SK-N-SH (cell line): ENCODE data around the gene CEP250. TPM values are rescaled to one million over a fixed set of nuclear protein-coding genes. Genes with fewer than 3 reads are reported as not detected.

Experiments used
- CTCF ChIA-PET: fragments of 300-600, 350-600 bp; formaldehyde crosslinking; extraction: SDS; loops from one replicate; lab custom pipeline; 2021; lab: Yijun Ruan, JAX
- POLR2A ChIA-PET: fragments of 350-600 bp; sonication (Branson Sonifier 250); formaldehyde crosslinking; extraction: SDS; loops from one replicate; lab custom pipeline; 2020; ENCODE audit warnings: antibody characterized with exemption, inconsistent platforms; lab: Yijun Ruan, JAX
- DNase-seq: peaks from one replicate; pipeline ENCODE4 v3.0.0; 2012
- H2AFZ ChIP-seq: fragments of 200-600 bp; sonication (generic); 2 replicates; pipeline ENCODE4 v1.8.1; 2016; ENCODE audit warnings: antibody characterized with exemption, mild to moderate bottlenecking, low read depth
- H3F3A ChIP-seq: fragments of 200-600 bp; sonication (generic); replicated peaks from 2 replicates; pipeline ENCODE3; 2016; ENCODE audit warnings: antibody characterized with exemption, mild to moderate bottlenecking; ENCODE audit not compliant: insufficient read depth
- H3K27ac ChIP-seq, 2 experiments: fragments of 200-500 bp in 1 of 2; fragments of 200-600 bp in 1 of 2; sonication (Bioruptor generic) in 1 of 2; sonication (generic), shearing (Covaris generic) in 1 of 2; 2 replicates each; pipeline versions ENCODE4 v1.5.1 to v1.6.1; 2014 to 2016; ENCODE audit warnings: low read depth in 2 of 2, inconsistent platforms in 1 of 2, low read length in 1 of 2, mild to moderate bottlenecking in 1 of 2, mixed read lengths in 1 of 2
- H3K27me3 ChIP-seq: fragments of 200-600 bp; sonication (generic), shearing (Covaris generic); 2 replicates; pipeline ENCODE4 v1.6.1; 2016; ENCODE audit warnings: mixed run types; ENCODE audit not compliant: insufficient read depth
- H3K36me3 ChIP-seq, 2 experiments: fragments of 200-500 bp in 1 of 2; fragments of 200-600 bp in 1 of 2; sonication (Bioruptor generic) in 1 of 2; sonication (generic) in 1 of 2; replicated peaks in 1 of 2; 2 replicates each; pipeline versions ENCODE3 to v1.5.1; 2014 to 2016; ENCODE audit warnings: low read length in 1 of 2, mild to moderate bottlenecking in 1 of 2; ENCODE audit not compliant: insufficient read depth in 2 of 2, control insufficient read depth in 1 of 2
- H3K4me1 ChIP-seq, 2 experiments: fragments of 200-500 bp in 1 of 2; fragments of 200-600 bp in 1 of 2; sonication (Bioruptor generic) in 1 of 2; sonication (generic), shearing (Covaris generic) in 1 of 2; 2 replicates each; pipeline versions ENCODE4 v1.5.1 to v1.6.1; 2014 to 2016; ENCODE audit warnings: low read depth in 1 of 2, low read length in 1 of 2, mixed run types in 1 of 2; ENCODE audit not compliant: insufficient read depth in 2 of 2, control insufficient read depth in 1 of 2
- H3K4me2 ChIP-seq: fragments of 200-600 bp; sonication (generic), shearing (Covaris generic); 2 replicates; pipeline ENCODE4 v1.6.1; 2017; ENCODE audit warnings: mixed run types
- H3K4me3 ChIP-seq, 2 experiments: fragments of 200-500 bp in 1 of 2; fragments of 200-600 bp in 1 of 2; sonication (Bioruptor generic) in 1 of 2; sonication (generic), shearing (Covaris generic) in 1 of 2; 2 replicates each; pipeline versions ENCODE4 v1.5.1 to v1.8.1; 2014 to 2016; ENCODE audit warnings: low read depth in 2 of 2, inconsistent platforms in 1 of 2, low read length in 1 of 2, mild to moderate bottlenecking in 1 of 2, mixed read lengths in 1 of 2, moderate library complexity in 1 of 2
- H3K79me2 ChIP-seq: fragments of 200-600 bp; sonication (generic); 2 replicates; pipeline ENCODE4 v1.8.1; 2017; ENCODE audit warnings: mild to moderate bottlenecking; ENCODE audit not compliant: insufficient read depth
- H3K9ac ChIP-seq: fragments of 200-600 bp; sonication (generic); 2 replicates; pipeline ENCODE4 v1.6.1; 2017; ENCODE audit warnings: mixed run types
- H3K9me2 ChIP-seq: fragments of 200-600 bp; sonication (generic); 2 replicates; pipeline ENCODE4 v1.6.1; 2017; ENCODE audit warnings: mixed run types
- H3K9me3 ChIP-seq: fragments of 200-600 bp; sonication (generic); 2 replicates; pipeline ENCODE4 v1.6.1; 2017; ENCODE audit warnings: mixed run types, mild to moderate bottlenecking, moderate library complexity
- H4K20me1 ChIP-seq: fragments of 200-600 bp; sonication (generic); 2 replicates; pipeline ENCODE4 v1.6.1; 2017; ENCODE audit warnings: mild to moderate bottlenecking, mixed run types; ENCODE audit not compliant: insufficient read depth
- ELF1 ChIP-seq: IDR thresholded peaks from 2 replicates; pipeline ENCODE4 v1.4.0; 2012
- EZH2phosphoT487 ChIP-seq: fragments of 200-600 bp; sonication (generic); IDR thresholded peaks from 2 replicates; pipeline ENCODE4 v1.6.1; 2017; ENCODE audit warnings: low read depth, mixed run types, mild to moderate bottlenecking, antibody characterized with exemption, moderate library complexity, borderline replicate concordance
- GATA2 ChIP-seq: sonication (generic); formaldehyde crosslinking; IDR thresholded peaks from 2 replicates; pipeline ENCODE4 v1.5.0; 2020; ENCODE audit warnings: mild to moderate bottlenecking, missing genetic modification reagents
- IRF3 ChIP-seq: fragments of 150-350 bp; IDR thresholded peaks from 2 replicates; pipeline ENCODE4 v1.6.1; 2016; ENCODE audit warnings: mild to moderate bottlenecking, low read depth, low read length
- JUND ChIP-seq: IDR thresholded peaks from 2 replicates; pipeline ENCODE4 v1.4.0; 2012
- NFIC ChIP-seq: IDR thresholded peaks from 2 replicates; pipeline ENCODE4 v1.4.0; 2012; ENCODE audit warnings: borderline replicate concordance
- NRF1 ChIP-seq: IDR thresholded peaks from 2 replicates; pipeline ENCODE4 v1.6.1; 2012; ENCODE audit warnings: low read depth, mild to moderate bottlenecking, low read length
- PBX3 ChIP-seq: IDR thresholded peaks from 2 replicates; pipeline ENCODE4; 2012
- RAD21 ChIP-seq: IDR thresholded peaks from 2 replicates; pipeline ENCODE4 v1.6.1; 2012; ENCODE audit warnings: mild to moderate bottlenecking, low read length
- RCOR1 ChIP-seq: fragments of 150-350 bp; IDR thresholded peaks from 2 replicates; pipeline ENCODE4 v1.6.1; 2017; ENCODE audit warnings: antibody characterized with exemption, low read length
- SIN3A ChIP-seq: IDR thresholded peaks from 2 replicates; pipeline ENCODE4 v1.6.1; 2012; ENCODE audit warnings: low read depth, mild to moderate bottlenecking, low read length, moderate library complexity, borderline replicate concordance
- TCF12 ChIP-seq: IDR thresholded peaks from 2 replicates; pipeline ENCODE4 v1.4.0; 2012
- TEAD4 ChIP-seq: IDR thresholded peaks from 2 replicates; pipeline ENCODE4 v1.4.0; 2012; ENCODE audit warnings: mild to moderate bottlenecking, borderline replicate concordance; ENCODE audit not compliant: insufficient read depth
- USF1 ChIP-seq: IDR thresholded peaks from 2 replicates; pipeline ENCODE4 v1.4.0; 2012; ENCODE audit warnings: low read depth, borderline replicate concordance
- WGBS: methylation state at CpG from one replicate; pipeline ENCODE4 v1.1.6; 2017; ENCODE audit warnings: low lambda C conversion rate; 5-methylcytosine and 5-hydroxymethylcytosine counted together
- polyA plus RNA-seq, 3 experiments: library from polyadenylated mRNA; depleted of rRNA; stranded (reverse); fragments of >200 nt; gene quantifications; 2 replicates each; pipeline ENCODE4 v1.2.3, GENCODE V29; 2012
- TF ChIP-seq, protein P1 (sequence below): IDR thresholded peaks from 2 replicates; pipeline ENCODE4 v1.4.0; 2012; ENCODE audit warnings: low read depth, borderline replicate concordance
- TF ChIP-seq, protein P2 (sequence below): fragments of 150-350 bp; IDR thresholded peaks from 2 replicates; pipeline ENCODE4 v1.6.1; 2017; ENCODE audit warnings: antibody characterized with exemption, low read length, low read depth, borderline replicate concordance

The CEP250 gene
- polyA plus RNA-seq, 1 of the 3 experiments (the other 2 are of a cell fraction), result 13.3 TPM

GRCh38 chr20:35479798-35480197 is 24.4 kb downstream of the CEP250 start:
- DNase-seq, result no peak
- H3K9me2 ChIP-seq, result no peaks in the 10 kb centered on the region

DNA sequence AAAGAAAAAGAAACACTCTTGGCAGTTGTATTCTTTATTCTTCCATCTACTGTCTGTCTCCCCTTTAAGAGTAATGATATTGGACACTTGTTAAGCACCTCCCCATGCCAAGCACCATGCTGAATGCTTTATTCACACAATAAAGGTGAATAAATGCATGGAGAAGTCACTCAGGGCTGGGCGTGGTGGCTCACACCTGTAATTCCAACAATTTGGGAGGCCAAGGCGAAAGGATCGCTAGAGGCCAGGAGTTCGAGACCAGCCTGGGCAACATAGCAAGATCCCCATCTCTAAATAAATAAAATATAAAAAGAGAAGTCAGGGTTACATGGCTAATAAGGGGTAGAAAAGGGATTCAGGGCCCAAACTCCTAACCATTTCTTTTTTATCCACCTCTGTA is 32.1 kb downstream of the CEP250 start:
- 98% methylated on average over 4 of the region's 4 CpGs for WGBS

More at GRCh38 chr20:35479798-35480197, 24.4 kb downstream of the CEP250 start:
- 95% methylated on average over 4 of the region's 5 CpGs for WGBS
- TF ChIP-seq, protein P1, sequence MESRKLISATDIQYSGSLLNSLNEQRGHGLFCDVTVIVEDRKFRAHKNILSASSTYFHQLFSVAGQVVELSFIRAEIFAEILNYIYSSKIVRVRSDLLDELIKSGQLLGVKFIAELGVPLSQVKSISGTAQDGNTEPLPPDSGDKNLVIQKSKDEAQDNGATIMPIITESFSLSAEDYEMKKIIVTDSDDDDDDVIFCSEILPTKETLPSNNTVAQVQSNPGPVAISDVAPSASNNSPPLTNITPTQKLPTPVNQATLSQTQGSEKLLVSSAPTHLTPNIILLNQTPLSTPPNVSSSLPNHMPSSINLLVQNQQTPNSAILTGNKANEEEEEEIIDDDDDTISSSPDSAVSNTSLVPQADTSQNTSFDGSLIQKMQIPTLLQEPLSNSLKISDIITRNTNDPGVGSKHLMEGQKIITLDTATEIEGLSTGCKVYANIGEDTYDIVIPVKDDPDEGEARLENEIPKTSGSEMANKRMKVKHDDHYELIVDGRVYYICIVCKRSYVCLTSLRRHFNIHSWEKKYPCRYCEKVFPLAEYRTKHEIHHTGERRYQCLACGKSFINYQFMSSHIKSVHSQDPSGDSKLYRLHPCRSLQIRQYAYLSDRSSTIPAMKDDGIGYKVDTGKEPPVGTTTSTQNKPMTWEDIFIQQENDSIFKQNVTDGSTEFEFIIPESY, result no peak
- TF ChIP-seq SIN3A (no peak), IRF3 (no peak), RAD21 (no peak), NFIC (no peak), ELF1 (no peak), JUND (no peak), GATA2 (CRISPR knock-in tag) (no peak), TEAD4 (no peak), EZH2phosphoT487 (no peak), PBX3 (no peak), NRF1 (no peak)
- Histone ChIP-seq H3K9me3 (no peaks in the 10 kb centered on the region), H3K27ac (no peak overlapping the region), H2AFZ (no peak overlapping the region), H3K36me3 (peaks cover 36 to 52% of the 10 kb centered on the region in 2 experiments), H3F3A (no peaks in the 10 kb centered on the region), H3K4me3 (no peak overlapping the region), H3K4me1 (no peaks in the 10 kb centered on the region), H4K20me1 (no peaks in the 10 kb centered on the region), H3K9ac (no peak overlapping the region), H3K4me2 (no peak overlapping the region), H3K27me3 (no peaks in the 10 kb centered on the region), H3K79me2 (no peaks in the 10 kb centered on the region)
- CTCF ChIA-PET, result interaction anchor here (0.7 to 1.5 kb wide), 2 partner anchors 16 to 41 kb away, joined by 3 to 9 read pairs; no protein-coding TSS in a partner anchor
- POLR2A ChIA-PET, result interaction anchor here (0.6 to 0.7 kb wide), 2 partner anchors 33 to 162 kb away, joined by 3 read pairs; no protein-coding TSS in a partner anchor

More for the DNA sequence above, 32.1 kb downstream of the CEP250 start:
- H3K9me3 ChIP-seq, result no peaks in the 10 kb centered on the region
- ChIA-PET CTCF (interaction anchor here (1.9 kb wide), 1 partner anchor 23 kb away, joined by 11 read pairs; no protein-coding TSS in a partner anchor), POLR2A (no interaction called here)
- no peak overlapping the region for H3K4me3 ChIP-seq
- H3K27me3 ChIP-seq, result no peaks in the 10 kb centered on the region
- no peak overlapping the region for H3K27ac ChIP-seq
- H3K79me2 ChIP-seq, result no peaks in the 10 kb centered on the region
- TF ChIP-seq USF1 (no peak), RCOR1 (no peak), TCF12 (no peak), NRF1 (no peak)
- TF ChIP-seq, protein P2, sequence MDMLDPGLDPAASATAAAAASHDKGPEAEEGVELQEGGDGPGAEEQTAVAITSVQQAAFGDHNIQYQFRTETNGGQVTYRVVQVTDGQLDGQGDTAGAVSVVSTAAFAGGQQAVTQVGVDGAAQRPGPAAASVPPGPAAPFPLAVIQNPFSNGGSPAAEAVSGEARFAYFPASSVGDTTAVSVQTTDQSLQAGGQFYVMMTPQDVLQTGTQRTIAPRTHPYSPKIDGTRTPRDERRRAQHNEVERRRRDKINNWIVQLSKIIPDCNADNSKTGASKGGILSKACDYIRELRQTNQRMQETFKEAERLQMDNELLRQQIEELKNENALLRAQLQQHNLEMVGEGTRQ, result no peak
- TF ChIP-seq, protein P1, result no peak
- no peaks in the 10 kb centered on the region for H3K4me1 ChIP-seq
- no peaks in the 10 kb centered on the region for H3K9me2 ChIP-seq
- no peaks in the 10 kb centered on the region for H3F3A ChIP-seq
- DNase-seq, result no peak
- H3K9ac ChIP-seq, result no peak overlapping the region
- H2AFZ ChIP-seq, result no peak overlapping the region
- no peak overlapping the region for H3K4me2 ChIP-seq
- no peaks in the 10 kb centered on the region for H4K20me1 ChIP-seq
- H3K36me3 ChIP-seq, result peaks cover 27 to 43% of the 10 kb centered on the region in 2 experiments
